Endothelial cell (in vitro differentiated cells): ENCODE data around the gene ATXN7. TPM values are rescaled to one million over a fixed set of nuclear protein-coding genes. Genes with fewer than 3 reads are reported as not detected.

Experiments used
- DNase-seq: peaks from one replicate; pipeline ENCODE4 v3.0.0; 2021; ENCODE audit warnings: low spot score
- H3K27ac Mint-ChIP-seq: one replicate; pipeline ENCODE4 v1.8.0; 2021; ENCODE audit warnings: mixed read lengths, inconsistent platforms; ENCODE audit not compliant: unreplicated experiment
- H3K27me3 Mint-ChIP-seq: one replicate; pipeline ENCODE4 v1.8.0; 2021; ENCODE audit warnings: mild to moderate bottlenecking, moderate library complexity, mixed read lengths, inconsistent platforms; ENCODE audit not compliant: unreplicated experiment
- H3K36me3 Mint-ChIP-seq: one replicate; pipeline ENCODE4 v1.8.0; 2021; ENCODE audit warnings: mild to moderate bottlenecking, low read depth, mixed read lengths, inconsistent platforms; ENCODE audit not compliant: unreplicated experiment
- H3K4me1 Mint-ChIP-seq: one replicate; pipeline ENCODE4 v1.8.0; 2021; ENCODE audit warnings: mild to moderate bottlenecking, mixed read lengths, inconsistent platforms; ENCODE audit not compliant: unreplicated experiment
- H3K4me3 Mint-ChIP-seq: one replicate; pipeline ENCODE4 v1.8.0; 2021; ENCODE audit warnings: mild to moderate bottlenecking, mixed read lengths, inconsistent platforms; ENCODE audit not compliant: unreplicated experiment
- H3K9me3 Mint-ChIP-seq: one replicate; pipeline ENCODE4 v1.8.0; 2021; ENCODE audit warnings: mixed read lengths, inconsistent platforms; ENCODE audit not compliant: unreplicated experiment
- total RNA-seq: library from RNA; stranded (reverse); fragmentation: NEBNext Ultra II Directional; extraction: Animal tissue kit (Norgen Biotek cat#: 25700); gene quantifications from one replicate; pipeline ENCODE4 v1.2.1, GENCODE V29; 2021; ENCODE audit not compliant: unreplicated experiment
- TF ChIP-seq, protein P1 (sequence below): fragments of 200-600 bp; sonication (generic); IDR thresholded peaks from one replicate; pipeline ENCODE4 v1.5.0; 2021; ENCODE audit warnings: antibody characterized with exemption; ENCODE audit not compliant: unreplicated experiment

The ATXN7 gene
- total RNA-seq, 1 donor from 2014 or later: 21.0 TPM

- Mint-ChIP-seq H3K36me3 (peaks cover 1% of the 10 kb centered on the region), H3K4me3 (no peak overlapping the region), H3K27me3 (peaks cover 5% of the 10 kb centered on the region), H3K9me3 (no peaks in the 10 kb centered on the region), H3K27ac (peak overlapping the region; percentile 5), H3K4me1 (peaks cover 6% of the 10 kb centered on the region)
- TF ChIP-seq, protein P1, sequence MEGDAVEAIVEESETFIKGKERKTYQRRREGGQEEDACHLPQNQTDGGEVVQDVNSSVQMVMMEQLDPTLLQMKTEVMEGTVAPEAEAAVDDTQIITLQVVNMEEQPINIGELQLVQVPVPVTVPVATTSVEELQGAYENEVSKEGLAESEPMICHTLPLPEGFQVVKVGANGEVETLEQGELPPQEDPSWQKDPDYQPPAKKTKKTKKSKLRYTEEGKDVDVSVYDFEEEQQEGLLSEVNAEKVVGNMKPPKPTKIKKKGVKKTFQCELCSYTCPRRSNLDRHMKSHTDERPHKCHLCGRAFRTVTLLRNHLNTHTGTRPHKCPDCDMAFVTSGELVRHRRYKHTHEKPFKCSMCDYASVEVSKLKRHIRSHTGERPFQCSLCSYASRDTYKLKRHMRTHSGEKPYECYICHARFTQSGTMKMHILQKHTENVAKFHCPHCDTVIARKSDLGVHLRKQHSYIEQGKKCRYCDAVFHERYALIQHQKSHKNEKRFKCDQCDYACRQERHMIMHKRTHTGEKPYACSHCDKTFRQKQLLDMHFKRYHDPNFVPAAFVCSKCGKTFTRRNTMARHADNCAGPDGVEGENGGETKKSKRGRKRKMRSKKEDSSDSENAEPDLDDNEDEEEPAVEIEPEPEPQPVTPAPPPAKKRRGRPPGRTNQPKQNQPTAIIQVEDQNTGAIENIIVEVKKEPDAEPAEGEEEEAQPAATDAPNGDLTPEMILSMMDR: no peak
- no peak for DNase-seq
Measured at GRCh38 chr3:63960048-63960711, 96.5 kb downstream of the ATXN7 start.

DNA sequence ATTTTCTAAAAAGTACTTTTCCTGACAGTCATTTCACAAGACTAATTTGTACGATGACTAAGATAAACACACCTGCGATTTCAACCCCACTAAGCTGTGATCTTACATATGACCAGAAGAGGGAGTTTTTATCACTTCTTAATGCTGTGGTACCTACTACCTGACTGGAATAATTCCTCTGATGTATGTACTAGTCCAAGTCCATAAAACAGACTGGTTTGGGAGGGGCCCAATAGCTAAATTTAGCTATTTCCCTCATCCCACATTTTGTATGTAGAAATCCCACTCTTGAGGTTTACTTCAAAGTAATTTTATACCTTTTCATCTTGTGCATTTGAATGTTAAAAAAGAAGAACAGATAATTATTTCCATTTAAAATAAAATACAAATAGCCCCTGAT, 98.2 kb downstream of the ATXN7 start:
- Mint-ChIP-seq H3K4me3 (no peak overlapping the region), H3K4me1 (peaks cover 6% of the 10 kb centered on the region), H3K27me3 (peaks cover 5% of the 10 kb centered on the region), H3K9me3 (no peaks in the 10 kb centered on the region), H3K27ac (no peak overlapping the region), H3K36me3 (no peaks in the 10 kb centered on the region)
- no peak for DNase-seq
- TF ChIP-seq, protein P1: peak; percentile 84

DNA sequence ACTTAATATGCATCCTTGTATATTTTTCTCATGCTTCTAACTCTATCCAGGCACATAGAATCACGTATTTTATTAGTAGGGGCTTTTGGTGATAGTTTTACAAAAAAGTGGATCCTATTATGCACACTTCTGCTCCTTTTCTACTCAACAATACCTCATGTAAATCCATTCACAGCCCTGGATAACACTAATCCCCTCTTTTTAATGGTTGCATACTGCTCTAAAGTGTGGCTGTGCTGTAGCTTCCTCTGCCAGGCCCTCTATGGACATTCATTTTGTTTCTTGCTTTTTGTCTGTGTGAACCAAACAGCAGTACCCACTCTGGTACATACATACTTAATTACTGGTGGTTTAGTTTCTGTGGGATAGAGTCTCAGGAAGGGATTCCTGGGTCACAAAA, 99.8 kb downstream of the ATXN7 start:
- Mint-ChIP-seq H3K27ac (no peak overlapping the region), H3K27me3 (peaks cover 5% of the 10 kb centered on the region), H3K36me3 (no peaks in the 10 kb centered on the region), H3K4me3 (no peak overlapping the region), H3K9me3 (no peaks in the 10 kb centered on the region), H3K4me1 (peaks cover 17% of the 10 kb centered on the region)
- TF ChIP-seq, protein P1: no peak
- no peak for DNase-seq

GRCh38 chr3:63964681-63965485, 101.2 kb downstream of the ATXN7 start:
- Mint-ChIP-seq H3K27ac (no peak overlapping the region), H3K9me3 (no peaks in the 10 kb centered on the region), H3K36me3 (no peaks in the 10 kb centered on the region), H3K27me3 (peaks cover 5% of the 10 kb centered on the region), H3K4me1 (peaks cover 19% of the 10 kb centered on the region), H3K4me3 (no peak overlapping the region)
- no peak for DNase-seq
- TF ChIP-seq, protein P1: no peak

GRCh38 chr3:63966007-63966406, 102.3 kb downstream of the ATXN7 start:
- TF ChIP-seq, protein P1: no peak
- no peak overlapping the region for H3K27ac Mint-ChIP-seq

More at GRCh38 chr3:63966007-63966406, 102.3 kb downstream of the ATXN7 start:
- Mint-ChIP-seq H3K4me3 (no peak overlapping the region), H3K4me1 (peaks cover 24% of the 10 kb centered on the region), H3K9me3 (no peaks in the 10 kb centered on the region), H3K36me3 (no peaks in the 10 kb centered on the region), H3K27me3 (peaks cover 2% of the 10 kb centered on the region)
- no peak for DNase-seq
